T-helper 2 cell (primary cell): ENCODE measurements around the gene LSM5.
"Not testable (repeated sequence)": the region's sequence is repeated elsewhere in the genome, so short reads cannot be mapped to it uniquely, and the experiment has no call there.

Experiments
- DNase-seq, 5 experiments: peaks; one replicate each; pipeline versions ENCODE4 v3.0.0 to v3.0.0-alpha.2; 2012 to 2022

Gene LSM5

GRCh38 chr7:32502728-32503127, 12.5 kb upstream of the LSM5 start:
- DNase-seq: peak in 1 of 5 experiments; percentile 61

DNA sequence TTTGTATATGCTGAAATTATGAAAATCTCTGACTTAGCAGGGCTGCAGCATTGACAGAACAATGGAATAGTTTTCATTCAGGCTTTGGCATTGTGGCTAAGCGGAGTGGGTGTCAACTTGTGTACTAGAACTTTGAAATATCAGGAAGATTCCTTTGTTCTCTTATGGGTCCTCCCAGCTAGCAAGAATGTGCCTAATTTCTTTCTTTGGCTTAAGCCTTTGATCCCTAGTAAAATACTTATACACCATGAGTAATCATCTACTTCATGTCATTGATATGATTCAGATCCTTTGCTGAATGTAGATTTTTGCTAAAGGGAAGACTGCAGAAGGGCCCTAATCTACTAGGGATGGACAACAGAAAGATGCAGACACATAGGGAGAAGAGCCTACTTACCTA, 11.3 kb upstream of the LSM5 start:
- DNase-seq: no peak

GRCh38 chr7:32500922-32501341, 10.8 kb upstream of the LSM5 start:
- peak in 1 of 5 experiments; percentile 21 for DNase-seq

GRCh38 chr7:32500216-32500615, 10.0 kb upstream of the LSM5 start:
- not testable (repeated sequence) for DNase-seq

DNA sequence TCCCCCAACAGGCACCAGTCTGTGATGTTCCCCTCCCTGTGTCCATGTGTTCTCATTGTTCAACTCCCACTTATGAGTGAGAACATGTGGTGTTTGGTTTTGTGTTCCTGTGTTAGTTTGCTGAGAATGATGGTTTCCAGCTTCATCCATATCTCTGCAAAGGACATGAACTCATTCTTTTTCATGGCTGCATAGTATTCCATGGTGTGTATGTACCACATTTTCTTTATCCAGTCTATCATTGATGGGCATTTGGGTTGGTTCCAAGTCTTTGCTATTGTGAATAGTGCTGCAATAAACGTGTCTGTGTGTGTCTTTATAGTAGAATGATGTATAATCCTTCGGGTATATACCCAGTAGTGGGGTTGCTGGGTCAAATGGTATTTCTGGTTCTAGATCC, 9.6 kb upstream of the LSM5 start:
- not testable (repeated sequence) for DNase-seq

DNA sequence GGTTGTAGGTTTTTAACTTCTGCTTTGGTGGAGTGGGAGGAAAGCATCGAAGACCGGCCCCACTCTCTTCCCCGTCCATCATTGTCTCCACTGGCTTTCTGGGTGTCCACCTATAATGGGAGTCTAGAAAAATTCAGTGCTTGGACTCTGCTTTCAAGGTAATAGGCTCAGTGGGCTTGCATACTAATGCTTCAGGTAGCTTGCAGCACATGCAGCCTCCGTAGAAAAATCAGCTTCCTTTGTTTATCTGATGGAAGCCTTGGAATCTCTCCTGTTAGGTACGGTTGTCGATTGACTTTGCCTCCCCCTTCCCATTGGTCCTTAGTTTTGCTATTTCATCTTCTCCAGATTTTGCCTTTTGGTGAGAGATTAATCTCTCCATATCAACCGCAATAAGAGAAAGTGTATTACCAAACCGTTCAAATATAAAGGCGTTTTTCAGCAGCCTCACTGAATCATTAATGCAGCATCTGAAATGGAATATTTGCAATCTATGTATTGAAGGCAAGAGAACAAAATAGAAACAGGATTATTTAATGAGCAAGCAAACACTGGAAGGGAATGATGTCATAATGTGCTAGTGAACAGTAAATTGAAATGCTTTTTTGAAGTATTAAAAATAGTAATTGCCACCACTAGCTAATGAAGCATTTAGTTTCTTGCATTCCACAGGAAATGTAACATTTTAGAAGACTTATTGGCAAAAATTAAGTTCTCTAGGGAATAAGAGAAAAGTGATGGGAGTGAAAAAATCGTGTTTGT, 6.1 kb upstream of the LSM5 start:
- peak in 1 of 5 experiments; percentile 22 for DNase-seq

- DNase-seq: peak; percentile 98 to 99 (median 99)
Measured at GRCh38 chr7:32495298-32496051, 5.3 kb upstream of the LSM5 start, which contains the start of gene AVL9. TSS of gene AVL9 (plus strand) at chr7:32495489. CDS start at chr7:32495710, 221 bp downstream.

DNA sequence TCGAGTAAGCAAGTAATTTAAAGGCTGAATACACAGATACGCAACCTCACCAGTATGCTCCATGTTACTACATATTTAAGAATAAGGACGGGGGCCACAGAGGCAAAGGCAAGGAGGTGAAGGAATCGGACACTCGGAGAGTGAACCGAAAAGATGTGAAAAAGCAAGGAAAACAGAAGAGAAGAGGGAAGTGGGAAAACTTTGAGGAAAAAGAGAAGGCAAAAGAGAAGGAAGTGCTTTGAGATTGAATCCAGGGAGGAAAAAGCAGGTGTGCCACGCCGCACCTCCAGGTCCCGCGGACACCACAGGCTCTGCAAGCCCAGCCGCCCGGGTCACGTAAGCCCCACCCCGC, 4.7 kb upstream of the LSM5 start:
- DNase-seq: no peak

- no peak for DNase-seq
Measured at GRCh38 chr7:32489788-32490126, 423 bp downstream of the LSM5 start.

DNA sequence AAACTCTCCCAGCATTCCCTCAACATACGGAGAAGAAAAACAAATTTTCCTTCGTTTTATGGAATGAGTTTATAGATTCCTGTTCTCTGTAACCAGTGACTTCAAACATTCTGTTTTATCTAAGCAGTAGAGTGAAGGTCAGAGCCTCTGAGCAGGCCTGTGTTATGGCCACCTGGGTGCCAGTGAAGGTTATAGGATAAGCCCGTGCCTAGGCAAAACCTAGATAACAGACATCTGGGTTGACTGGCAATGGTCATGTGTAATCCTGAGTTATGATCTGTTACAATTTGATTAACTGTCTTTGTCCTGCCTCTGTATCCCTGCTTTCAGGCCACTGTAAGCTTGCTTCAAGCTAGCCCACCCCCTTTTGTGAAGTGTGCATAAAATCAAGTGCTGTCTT, 8.3 kb downstream of the LSM5 start:
- DNase-seq: no peak

- DNase-seq: no peak
Measured at GRCh38 chr7:32481176-32481575, 9.0 kb downstream of the LSM5 start.

GRCh38 chr7:32479574-32480200, 10.5 kb downstream of the LSM5 start:
- DNase-seq: peak in 1 of 5 experiments; percentile 35

- DNase-seq: no peak
Measured at GRCh38 chr7:32477649-32477980, 12.6 kb downstream of the LSM5 start.

DNA sequence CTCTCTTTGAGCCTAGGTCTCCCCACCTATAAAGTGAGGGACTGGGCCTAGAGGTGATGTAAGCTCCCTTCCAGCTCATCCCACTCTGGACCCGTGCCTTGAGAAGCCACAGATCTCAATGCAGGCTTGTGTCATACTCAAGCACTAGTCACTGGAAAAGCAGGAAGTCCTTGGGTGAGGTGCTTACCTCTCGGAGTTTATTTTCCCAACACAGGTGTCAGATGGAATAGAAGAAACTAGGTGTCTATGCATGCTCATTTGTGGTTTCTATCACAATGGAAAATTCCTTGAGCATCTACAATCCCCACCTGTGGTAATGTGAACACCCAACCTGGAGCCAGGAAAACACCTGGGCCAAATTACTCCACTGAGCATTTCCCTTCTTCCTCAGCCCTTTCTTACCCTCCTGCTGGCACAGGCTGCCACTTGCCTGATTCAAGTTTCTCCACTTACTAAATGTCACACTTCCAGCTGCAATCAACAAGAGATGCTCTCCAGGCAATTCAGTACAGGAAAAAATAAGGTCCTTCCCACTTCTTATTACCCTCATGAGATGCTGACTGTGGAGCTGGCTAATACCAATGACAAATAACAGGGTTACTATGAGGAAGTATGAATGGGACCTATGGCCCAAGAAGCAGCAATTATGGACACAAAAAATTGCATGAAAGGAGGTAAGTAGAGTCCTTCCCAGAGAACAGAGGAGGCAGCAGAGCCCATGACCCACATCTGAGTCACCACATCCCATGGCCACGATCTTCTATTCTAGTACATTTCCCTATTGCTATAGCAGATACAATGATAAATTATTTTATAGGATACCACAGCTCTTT, 13.1 kb downstream of the LSM5 start:
- no peak for DNase-seq

DNA sequence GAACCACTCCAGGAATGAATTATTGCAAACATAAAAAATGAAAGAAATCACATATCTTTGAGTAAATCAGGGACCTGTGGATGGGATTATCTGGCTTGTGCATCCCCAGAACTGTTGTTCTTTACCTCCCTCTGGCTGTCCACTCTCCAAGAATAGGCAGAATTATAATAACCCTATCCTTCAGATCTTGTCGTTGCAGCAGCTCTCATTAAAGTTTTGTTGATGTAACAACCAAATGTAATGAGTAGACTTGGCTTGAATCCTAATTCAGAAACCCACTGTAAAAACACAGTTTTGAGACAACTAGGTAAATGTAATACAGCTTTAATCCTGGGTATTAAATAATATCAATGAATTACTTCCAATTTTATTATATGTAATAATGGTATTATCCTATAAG, 16.2 kb downstream of the LSM5 start:
- no peak for DNase-seq

GRCh38 chr7:32472015-32472414, 18.2 kb downstream of the LSM5 start:
- no peak for DNase-seq

DNA sequence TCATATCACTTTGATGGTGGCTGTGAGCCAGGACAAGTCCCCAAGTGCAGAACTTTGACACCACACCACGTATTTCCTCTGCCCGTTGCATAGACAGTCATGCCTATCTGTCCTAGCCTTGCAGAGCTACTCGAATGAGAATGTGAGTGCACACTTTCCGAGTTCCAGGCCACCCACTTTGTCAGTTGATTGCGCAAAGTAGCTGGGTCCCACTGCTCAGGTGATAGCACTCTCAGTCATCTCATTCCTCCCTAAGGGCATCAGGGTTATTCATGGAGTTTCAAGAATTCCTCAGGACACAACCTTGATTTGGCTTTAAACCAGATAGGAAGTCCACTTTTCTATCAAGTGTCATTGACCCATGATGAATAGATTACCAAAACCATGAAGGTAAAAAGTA, 19.3 kb downstream of the LSM5 start:
- DNase-seq: no peak

GRCh38 chr7:32470004-32470403, 20.2 kb downstream of the LSM5 start:
- DNase-seq: not testable (repeated sequence)

DNA sequence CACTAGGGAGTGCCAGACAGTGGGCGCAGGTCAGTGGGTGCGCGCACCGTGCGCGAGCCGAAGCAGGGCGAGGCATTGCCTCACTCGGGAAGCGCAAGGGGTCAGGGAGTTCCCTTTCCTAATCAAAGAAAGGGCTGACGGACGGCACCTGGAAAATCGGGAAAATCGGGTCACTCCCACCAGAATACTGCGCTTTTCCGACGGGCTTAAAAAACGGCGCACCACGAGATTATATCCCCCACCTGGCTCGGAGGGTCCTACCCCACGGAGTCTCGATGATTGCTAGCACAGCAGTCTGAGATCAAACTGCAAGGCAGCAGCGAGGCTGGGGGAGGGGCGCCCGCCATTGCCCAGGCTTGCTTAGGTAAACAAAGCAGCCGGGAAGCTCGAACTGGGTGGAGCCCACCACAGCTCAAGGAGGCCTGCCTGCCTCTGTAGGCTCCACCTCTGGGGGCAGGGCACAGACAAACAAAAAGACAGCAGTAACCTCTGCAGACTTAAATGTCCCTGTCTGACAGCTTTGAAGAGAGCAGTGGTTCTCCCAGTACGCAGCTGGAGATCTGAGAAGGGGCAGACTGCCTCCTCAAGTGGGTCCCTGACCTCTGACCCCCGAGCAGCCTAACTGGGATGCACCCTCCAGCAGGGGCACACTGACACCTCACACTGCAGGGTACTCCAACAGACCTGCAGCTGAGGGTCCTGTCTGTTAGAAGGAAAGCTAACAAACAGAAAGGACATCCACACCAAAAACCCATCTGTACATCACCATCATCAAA, 25.4 kb downstream of the LSM5 start:
- not testable (repeated sequence) for DNase-seq

- DNase-seq: no peak
Measured at GRCh38 chr7:32462977-32463376, 27.2 kb downstream of the LSM5 start.

DNA sequence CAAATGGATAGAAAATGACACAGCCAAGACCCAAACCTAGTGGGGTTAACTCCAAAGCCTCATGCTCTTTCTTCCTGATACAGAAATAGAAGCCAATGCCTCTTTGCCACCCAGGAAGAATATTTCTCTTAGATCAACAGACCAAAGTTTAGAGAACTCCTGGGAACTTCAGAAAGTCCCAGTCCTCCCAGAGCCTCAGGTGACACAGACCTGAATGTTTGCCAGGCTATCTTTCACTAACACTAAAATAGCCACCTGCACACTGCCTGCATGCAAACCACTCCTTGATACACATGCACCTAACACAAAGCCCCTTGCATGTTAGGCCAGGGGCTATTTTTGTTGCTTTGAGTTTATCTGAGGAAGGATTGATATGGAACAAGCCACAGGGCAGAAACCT, 27.7 kb downstream of the LSM5 start:
- no peak for DNase-seq

DNA sequence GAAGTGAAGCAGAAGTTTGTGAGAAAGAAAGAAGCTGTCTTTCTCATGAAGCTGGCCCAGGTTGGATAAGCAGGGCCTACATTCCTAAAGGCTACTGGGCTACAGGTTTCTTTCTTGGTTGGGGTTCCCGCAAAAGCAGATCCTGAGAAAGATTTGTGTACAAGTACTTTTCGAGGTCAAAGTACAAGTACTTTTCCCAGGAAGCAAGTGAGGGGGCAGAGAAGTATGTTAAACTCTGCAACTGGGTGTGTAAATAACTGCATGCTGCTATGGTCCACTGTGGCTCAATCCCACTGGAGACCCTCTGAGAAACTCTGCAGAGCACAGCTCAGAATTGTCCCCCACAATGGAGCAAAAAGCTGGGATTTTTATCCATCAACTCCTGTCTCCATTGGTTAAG, 28.7 kb downstream of the LSM5 start:
- no peak for DNase-seq
